ENCODE measurements around the gene HOXD9. TPM values are rescaled to one million over a fixed set of nuclear protein-coding genes. Genes with fewer than 3 reads are reported as not detected.

Gene HOXD9
- polyA plus RNA-seq, 1 donor (not counting 4 experiments of a cell fraction or from before 2014, with no cell fraction given), result not detected

- no peak overlapping the region for H2AFZ ChIP-seq (ENCODE audit: control insufficient read depth, low read length)
- FAIRE-seq (no peak), DNase-seq (ENCODE audit: low read depth, low spot score) (no peak)
- peaks cover 97% of the 10 kb centered on the region for H3K27me3 ChIP-seq (ENCODE audit: control insufficient read depth, extremely low read depth, insufficient read depth, low read length)
- H3K4me2 ChIP-seq (ENCODE audit: control insufficient read depth, extremely low read depth, insufficient read depth, low read depth, low read length), result no peak overlapping the region
- H3K4me1 ChIP-seq (ENCODE audit: control insufficient read depth, extremely low read depth, insufficient read depth, low read length), result no peaks in the 10 kb centered on the region
- no peaks in the 10 kb centered on the region for H3K36me3 ChIP-seq (ENCODE audit: control insufficient read depth in 2 of 2, extremely low read depth in 1 of 2, insufficient read depth in 2 of 2, low read length in 2 of 2)
- no peak overlapping the region for H3K27ac ChIP-seq (ENCODE audit: control insufficient read depth, insufficient read depth, low read length)
- H3K9ac ChIP-seq (ENCODE audit: control insufficient read depth, extremely low read depth, insufficient read depth, low read length), result no peak overlapping the region
- H3K9me3 ChIP-seq (ENCODE audit: control insufficient read depth, low read depth, low read length), result peaks cover 4% of the 10 kb centered on the region
- dilution Hi-C loops (cut with MboI; ENCODE audit: extremely low pct_ligation_motif_present, low sequenced_read_pairs), result no loop called here
- no peak overlapping the region for H3K4me3 ChIP-seq (ENCODE audit: control insufficient read depth in 2 of 3, extremely low read depth in 1 of 3, insufficient read depth in 2 of 3, low read depth in 1 of 3, low read length in 3 of 3)
- no peaks in the 10 kb centered on the region for H4K20me1 ChIP-seq (ENCODE audit: control insufficient read depth, extremely low read depth, insufficient read depth, low read length)
- TF ChIP-seq EZH2 (IDR thresholded peaks at IDR 0.05; ENCODE audit: low read length) (no peak), CTCF (optimal IDR thresholded peaks at IDR 0.05 in 1 of 3, IDR thresholded peaks at IDR 0.05 in 1 of 3, conservative IDR thresholded peaks at IDR 0.05 in 1 of 3; ENCODE audit: extremely low read depth in 1 of 3, insufficient read depth in 2 of 3, low read length in 3 of 3) (no peak)
- no peaks in the 10 kb centered on the region for H3K9me1 ChIP-seq (ENCODE audit: control insufficient read depth, extremely low read depth, insufficient read depth, low read length)
- no peaks in the 10 kb centered on the region for H3K79me2 ChIP-seq (ENCODE audit: control insufficient read depth, insufficient read depth, low read length)
These were observed 4.6 kb upstream of the HOXD9 start for GRCh38 chr2:176117823-176118371.

- no peak overlapping the region for H3K4me3 ChIP-seq (ENCODE audit: control insufficient read depth in 2 of 3, extremely low read depth in 1 of 3, insufficient read depth in 2 of 3, low read depth in 1 of 3, low read length in 3 of 3)
- no peaks in the 10 kb centered on the region for H3K79me2 ChIP-seq (ENCODE audit: control insufficient read depth, insufficient read depth, low read length)
- no peak overlapping the region for H3K27ac ChIP-seq (ENCODE audit: control insufficient read depth, insufficient read depth, low read length)
- peaks cover 97% of the 10 kb centered on the region for H3K27me3 ChIP-seq (ENCODE audit: control insufficient read depth, extremely low read depth, insufficient read depth, low read length)
- no peaks in the 10 kb centered on the region for H3K4me1 ChIP-seq (ENCODE audit: control insufficient read depth, extremely low read depth, insufficient read depth, low read length)
- dilution Hi-C loops (cut with MboI; ENCODE audit: extremely low pct_ligation_motif_present, low sequenced_read_pairs), result no loop called here
- H3K9ac ChIP-seq (ENCODE audit: control insufficient read depth, extremely low read depth, insufficient read depth, low read length), result no peak overlapping the region
- no peak overlapping the region for H3K4me2 ChIP-seq (ENCODE audit: control insufficient read depth, extremely low read depth, insufficient read depth, low read depth, low read length)
- no peaks in the 10 kb centered on the region for H3K36me3 ChIP-seq (ENCODE audit: control insufficient read depth in 2 of 2, extremely low read depth in 1 of 2, insufficient read depth in 2 of 2, low read length in 2 of 2)
- peak; percentile 29 to 46 (median 34) for TF ChIP-seq CTCF (optimal IDR thresholded peaks at IDR 0.05 in 1 of 3, IDR thresholded peaks at IDR 0.05 in 1 of 3, conservative IDR thresholded peaks at IDR 0.05 in 1 of 3; ENCODE audit: extremely low read depth in 1 of 3, insufficient read depth in 2 of 3, low read length in 3 of 3)
- peak; percentile 59 for TF ChIP-seq EZH2 (IDR thresholded peaks at IDR 0.05; ENCODE audit: low read length)
- FAIRE-seq, result no peak
- no peak overlapping the region for H2AFZ ChIP-seq (ENCODE audit: control insufficient read depth, low read length)
- DNase-seq (ENCODE audit: low read depth, low spot score), result no peak
- H4K20me1 ChIP-seq (ENCODE audit: control insufficient read depth, extremely low read depth, insufficient read depth, low read length), result no peaks in the 10 kb centered on the region
- peaks cover 4% of the 10 kb centered on the region for H3K9me3 ChIP-seq (ENCODE audit: control insufficient read depth, low read depth, low read length)
- H3K9me1 ChIP-seq (ENCODE audit: control insufficient read depth, extremely low read depth, insufficient read depth, low read length), result no peaks in the 10 kb centered on the region
These were observed 3.7 kb upstream of the HOXD9 start for GRCh38 chr2:176118601-176119339.
